HEK293T (cell line): ENCODE data around the gene SLMAP.

Experiments
- CTCF ChIA-PET: fragments of 350-600 bp; formaldehyde crosslinking; extraction: SDS; loops from one replicate; lab custom pipeline; 2021; ENCODE audit warnings: antibody characterized with exemption, inconsistent platforms; lab: Yijun Ruan, JAX
- POLR2A ChIA-PET: fragments of 350-600 bp; formaldehyde crosslinking; extraction: SDS; loops from one replicate; lab custom pipeline; 2020; ENCODE audit warnings: antibody characterized with exemption, inconsistent platforms; lab: Yijun Ruan, JAX
- DNase-seq: peaks from one replicate; pipeline ENCODE4 v3.0.0; 2012; ENCODE audit warnings: mixed read lengths; ENCODE audit errors: extremely low spot score
- ARNT ChIP-seq: fragments of 450-650 bp; IDR thresholded peaks from 2 replicates; pipeline ENCODE4 v1.6.1; 2017; ENCODE audit warnings: mild to moderate bottlenecking
- BHLHE40 ChIP-seq: fragments of 450-650 bp; IDR thresholded peaks from 2 replicates; pipeline ENCODE4 v1.6.1; 2016; ENCODE audit warnings: mild to moderate bottlenecking, moderate library complexity, borderline replicate concordance
- CTBP1 ChIP-seq: fragments of 450-650 bp; IDR thresholded peaks from 2 replicates; pipeline ENCODE4 v1.6.1; 2016; ENCODE audit warnings: borderline replicate concordance
- ELF4 ChIP-seq: fragments of 450-650 bp; IDR thresholded peaks from 2 replicates; pipeline ENCODE4 v1.6.1; 2017; ENCODE audit warnings: antibody characterized with exemption
- FOXA1 ChIP-seq: fragments of 450-650 bp; IDR thresholded peaks from 2 replicates; pipeline ENCODE4 v1.6.1; 2016; ENCODE audit warnings: mild to moderate bottlenecking
- FOXK2 ChIP-seq: fragments of 450-650 bp; IDR thresholded peaks from 2 replicates; pipeline ENCODE4 v1.6.1; 2016; ENCODE audit warnings: mild to moderate bottlenecking
- FOXM1 ChIP-seq: fragments of 450-650 bp; IDR thresholded peaks from 2 replicates; pipeline ENCODE4 v1.6.1; 2017; ENCODE audit warnings: mild to moderate bottlenecking, borderline replicate concordance
- HDGF ChIP-seq: fragments of 450-650 bp; IDR thresholded peaks from 2 replicates; pipeline ENCODE4 v1.6.1; 2017; ENCODE audit warnings: antibody characterized with exemption, borderline replicate concordance
- L3MBTL2 ChIP-seq: fragments of 450-650 bp; conservative IDR thresholded peaks from 2 replicates; pipeline ENCODE4 v1.6.1; 2016; ENCODE audit warnings: mild to moderate bottlenecking
- LEF1 ChIP-seq: fragments of 450-650 bp; IDR thresholded peaks from 2 replicates; pipeline ENCODE4 v1.6.1; 2017; ENCODE audit warnings: mild to moderate bottlenecking, borderline replicate concordance
- NFRKB ChIP-seq: fragments of 450-650 bp; IDR thresholded peaks from 2 replicates; pipeline ENCODE4 v1.6.1; 2016; ENCODE audit warnings: mild to moderate bottlenecking, moderate library complexity
- PKNOX1 ChIP-seq: fragments of 450-650 bp; IDR thresholded peaks from 2 replicates; pipeline ENCODE4 v1.6.1; 2016
- SP1 ChIP-seq: fragments of 450-650 bp; IDR thresholded peaks from 2 replicates; pipeline ENCODE4 v1.6.1; 2017
- SUZ12 ChIP-seq: fragments of 450-650 bp; IDR thresholded peaks from 2 replicates; pipeline ENCODE4 v1.6.1; 2016; ENCODE audit warnings: mild to moderate bottlenecking
- TARDBP ChIP-seq: fragments of 450-650 bp; IDR thresholded peaks from 2 replicates; pipeline ENCODE4 v1.6.1; 2016
- ZNF384 ChIP-seq: fragments of 450-650 bp; IDR thresholded peaks from 2 replicates; pipeline ENCODE4 v1.6.1; 2016

Gene SLMAP

GRCh38 chr3:57757642-57758297 lies 1.7 kb downstream of the SLMAP start:
- TF ChIP-seq L3MBTL2: no peak
- no peak for TF ChIP-seq FOXM1
- no peak for TF ChIP-seq HDGF
- TF ChIP-seq SP1: no peak
- no peak for TF ChIP-seq ELF4
- no peak for TF ChIP-seq FOXK2
- CTCF ChIA-PET: no interaction called here
- DNase-seq: peak; percentile 15
- POLR2A ChIA-PET: interaction anchor here (0.6 to 1.1 kb wide), 2 partner anchors 64 to 65 kb away, joined by 3 to 4 read pairs; partner anchors contain the start of gene DENND6A

GRCh38 chr3:57758686-57759085 lies 2.6 kb downstream of the SLMAP start:
- TF ChIP-seq TARDBP (no peak), PKNOX1 (no peak), SP1 (no peak), FOXM1 (no peak), FOXK2 (no peak), BHLHE40 (no peak), CTBP1 (no peak), SUZ12 (no peak), L3MBTL2 (no peak), FOXA1 (no peak), NFRKB (no peak), ELF4 (no peak), HDGF (no peak), ZNF384 (no peak), ARNT (no peak), LEF1 (no peak)
- CTCF ChIA-PET: no interaction called here
- POLR2A ChIA-PET: interaction anchor here (0.6 to 1.1 kb wide), 2 partner anchors 63 to 65 kb away, joined by 3 to 4 read pairs; partner anchors contain the start of gene DENND6A
- DNase-seq: no peak

GRCh38 chr3:57764794-57765193 lies 8.7 kb downstream of the SLMAP start:
- TF ChIP-seq SP1 (no peak), LEF1 (no peak), TARDBP (no peak), FOXA1 (no peak), ZNF384 (no peak), FOXK2 (no peak)
- POLR2A ChIA-PET: no interaction called here
- CTCF ChIA-PET: no interaction called here
- no peak for DNase-seq

GRCh38 chr3:57768595-57768994 lies 12.5 kb downstream of the SLMAP start:
- CTCF ChIA-PET: interaction anchor here (0.6 kb wide), 1 partner anchor 29 kb away, joined by 4 read pairs; no protein-coding TSS in a partner anchor
- TF ChIP-seq ZNF384 (no peak), BHLHE40 (no peak), FOXK2 (no peak), NFRKB (no peak), HDGF (no peak), LEF1 (no peak), ELF4 (no peak), ARNT (no peak), FOXA1 (no peak), SUZ12 (no peak), L3MBTL2 (no peak), TARDBP (no peak), FOXM1 (no peak), SP1 (no peak), CTBP1 (no peak), PKNOX1 (no peak)

GRCh38 chr3:57770009-57770827 lies 14.1 kb downstream of the SLMAP start:
- no peak for DNase-seq
- ChIA-PET POLR2A (interaction anchor here (1.3 kb wide), 1 partner anchor 14 kb away, joined by 3 read pairs; the partner anchor contains the start of gene SLMAP), CTCF (no interaction called here)
- no peak for TF ChIP-seq BHLHE40
- TF ChIP-seq L3MBTL2: no peak
- no peak for TF ChIP-seq LEF1
- no peak for TF ChIP-seq CTBP1
- TF ChIP-seq NFRKB: no peak
- no peak for TF ChIP-seq FOXM1
- no peak for TF ChIP-seq FOXA1
- TF ChIP-seq ELF4: no peak
- no peak for TF ChIP-seq ARNT
- TF ChIP-seq TARDBP: no peak

More at GRCh38 chr3:57768595-57768994, 12.5 kb downstream of the SLMAP start:
- DNase-seq: no peak
- POLR2A ChIA-PET: no interaction called here

GRCh38 chr3:57772251-57772650 lies 16.1 kb downstream of the SLMAP start:
- no peak for TF ChIP-seq CTBP1
- TF ChIP-seq PKNOX1: no peak
- TF ChIP-seq TARDBP: no peak
- no peak for TF ChIP-seq LEF1
- TF ChIP-seq ARNT: no peak
- no peak for TF ChIP-seq FOXA1
- TF ChIP-seq SP1: no peak
- TF ChIP-seq FOXM1: no peak
- TF ChIP-seq L3MBTL2: no peak
- no peak for TF ChIP-seq ZNF384
- TF ChIP-seq NFRKB: no peak
- TF ChIP-seq SUZ12: no peak
- no peak for TF ChIP-seq HDGF
- no peak for DNase-seq
- ChIA-PET POLR2A (interaction anchor here (1.2 kb wide), 1 partner anchor 82 kb away, joined by 4 read pairs; no protein-coding TSS in a partner anchor), CTCF (no interaction called here)
